Panc1 (cell line): Measurements from ENCODE around the gene EBF4.

Source experiments
- CTCF ChIP-seq: fragments of 450-650 bp; IDR thresholded peaks from 2 replicates; pipeline ENCODE4 v1.5.1; 2017; ENCODE audit warnings: mild to moderate bottlenecking
- POLR2AphosphoS5 ChIP-seq: IDR thresholded peaks from 2 replicates; pipeline ENCODE4 v1.6.1; 2012; ENCODE audit warnings: mild to moderate bottlenecking, low read depth, low read length, moderate library complexity
- REST ChIP-seq, 2 experiments: IDR thresholded peaks; 2 replicates each; pipeline ENCODE4 v1.6.1; 2011 to 2012; ENCODE audit warnings: low read depth in 2 of 2, control low read depth in 1 of 2, low read length in 1 of 2, mild to moderate bottlenecking in 1 of 2, moderate library complexity in 1 of 2; ENCODE audit not compliant: insufficient read depth in 1 of 2

GRCh38 chr20:2763186-2763585, 70.6 kb downstream of the EBF4 start:
- TF ChIP-seq CTCF (no peak), POLR2AphosphoS5 (no peak), REST (IDR thresholded peaks at IDR 0.05; ENCODE audit: insufficient read depth in 1 of 2, low read depth in 2 of 2, low read length in 1 of 2) (no peak)
